Measurements from ENCODE around the gene PPFIBP2.

The PPFIBP2 gene

GRCh38 chr11:7528514-7529049 lies 14.8 kb downstream of the PPFIBP2 start:
- no peak for DNase-seq

GRCh38 chr11:7530013-7530640 lies 16.3 kb downstream of the PPFIBP2 start:
- DNase-seq: no peak

- no peak for DNase-seq
Measured at GRCh38 chr11:7531011-7531410, 17.2 kb downstream of the PPFIBP2 start.

- DNase-seq: no peak
Measured at GRCh38 chr11:7532405-7533145, 18.8 kb downstream of the PPFIBP2 start.

- DNase-seq: no peak
Measured at GRCh38 chr11:7533199-7534041, 19.6 kb downstream of the PPFIBP2 start.

- DNase-seq: no peak
Measured at GRCh38 chr11:7534042-7534378, 20.2 kb downstream of the PPFIBP2 start.

GRCh38 chr11:7536100-7536499 lies 22.3 kb downstream of the PPFIBP2 start:
- DNase-seq: no peak

- no peak for DNase-seq
Measured at GRCh38 chr11:7537265-7537664, 23.5 kb downstream of the PPFIBP2 start.

- no peak for DNase-seq
Measured at GRCh38 chr11:7538031-7538430, 24.2 kb downstream of the PPFIBP2 start.

- DNase-seq: no peak
Measured at GRCh38 chr11:7538466-7539454, 25.0 kb downstream of the PPFIBP2 start.

- no peak for DNase-seq
Measured at GRCh38 chr11:7540830-7541555, 27.2 kb downstream of the PPFIBP2 start.

GRCh38 chr11:7543302-7543701 lies 29.5 kb downstream of the PPFIBP2 start:
- no peak for DNase-seq

- no peak for DNase-seq
Measured at GRCh38 chr11:7544021-7544420, 30.2 kb downstream of the PPFIBP2 start.

GRCh38 chr11:7545611-7546010 lies 31.8 kb downstream of the PPFIBP2 start:
- DNase-seq: no peak

- DNase-seq: no peak
Measured at GRCh38 chr11:7546324-7546791, 32.6 kb downstream of the PPFIBP2 start.

GRCh38 chr11:7547687-7548086 lies 33.9 kb downstream of the PPFIBP2 start:
- no peak for DNase-seq

GRCh38 chr11:7548659-7549274 lies 35.0 kb downstream of the PPFIBP2 start:
- no peak for DNase-seq

GRCh38 chr11:7549681-7550080 lies 35.9 kb downstream of the PPFIBP2 start:
- no peak for DNase-seq

GRCh38 chr11:7551571-7551970 lies 37.8 kb downstream of the PPFIBP2 start:
- DNase-seq: no peak

GRCh38 chr11:7552666-7553065 lies 38.9 kb downstream of the PPFIBP2 start:
- DNase-seq: no peak
